Activated T-cell treated with anti-CD3 and anti-CD28 coated beads, Interleukin-2, amount 50 U/mL, for 72 hours (primary cell): ENCODE results near the gene SLC25A41. TPM values are rescaled to one million over a fixed set of nuclear protein-coding genes. Genes with fewer than 3 reads are reported as not detected.

Experiments used
- ATAC-seq, 2 donors: fragments of 150-1000 bp; cut with Tn5 transposase; replicated peaks in 1 of 2; 2 replicates each; pipeline ENCODE4 v1.10.0; 2021; ENCODE audit warnings: moderate library complexity in 2 of 2, mild to moderate bottlenecking in 1 of 2
- DNase-seq, 2 donors: peaks; one replicate each; pipeline ENCODE4 v3.0.0; 2021 to 2022; ENCODE audit warnings: mixed read lengths in 1 of 2
- H3K27ac Mint-ChIP-seq: one replicate; pipeline ENCODE4 v1.8.0; 2022; ENCODE audit warnings: mild to moderate bottlenecking, moderate library complexity, mixed read lengths
- H3K27me3 Mint-ChIP-seq: one replicate; pipeline ENCODE4 v1.8.0; 2022; ENCODE audit warnings: low read depth, mixed read lengths
- H3K36me3 Mint-ChIP-seq, 2 donors: one replicate each; pipeline ENCODE4 v1.8.0; 2022; ENCODE audit warnings: mixed read lengths in 2 of 2, mild to moderate bottlenecking in 1 of 2; ENCODE audit not compliant: insufficient read depth in 2 of 2
- H3K4me1 Mint-ChIP-seq: one replicate; pipeline ENCODE4 v1.8.0; 2022; ENCODE audit warnings: low read depth, mixed read lengths
- H3K4me3 Mint-ChIP-seq, 2 donors: one replicate each; pipeline ENCODE4 v1.8.0; 2022; ENCODE audit warnings: mild to moderate bottlenecking in 2 of 2, mixed read lengths in 2 of 2, moderate library complexity in 2 of 2
- H3K9me3 Mint-ChIP-seq, 2 donors: one replicate each; pipeline ENCODE4 v1.8.0; 2022; ENCODE audit warnings: mixed read lengths in 2 of 2
- total RNA-seq, 2 donors: library from RNA; stranded (reverse); gene quantifications; one replicate each; pipeline ENCODE4 v1.2.3, GENCODE V29; 2022

SLC25A41 gene
- total RNA-seq = under 1 TPM; 0.16 to 0.58 TPM

DNA sequence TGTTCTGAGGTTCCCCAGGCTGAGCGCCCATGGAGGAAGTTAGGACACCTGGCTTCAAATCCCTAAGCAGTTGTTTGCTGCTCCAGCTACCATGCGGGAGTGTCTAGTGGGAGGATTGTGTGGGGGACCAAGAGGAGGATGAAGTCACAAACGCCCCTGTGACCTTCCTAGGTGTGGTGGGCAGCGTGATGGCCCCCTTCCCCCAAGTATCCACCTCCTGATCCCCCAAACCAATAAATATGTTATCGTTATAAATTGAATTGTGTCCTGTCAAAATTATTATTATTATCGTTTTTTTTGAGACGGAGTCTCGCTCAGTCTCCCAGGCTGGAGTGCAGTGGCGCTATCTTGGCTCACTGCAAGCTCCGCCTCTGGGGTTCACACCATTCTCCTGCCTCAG lies at the start of gene SLC25A41:
Gene SLC25A41, minus strand, starts transcription at position 101 of the 400 bp plus-strand sequence. Its CDS starts 70 bp downstream, at position 31.
- Mint-ChIP-seq H3K9me3 (no peaks in the 10 kb centered on the region), H3K27ac (no peak within 1 kb of the TSS), H3K4me3 (no peak within 1 kb of the TSS), H3K4me1 (peaks cover 6% of the 10 kb centered on the region), H3K27me3 (no peaks in the 10 kb centered on the region), H3K36me3 (no peaks in the 10 kb centered on the region)
- DNase-seq (no peak), ATAC-seq (no peak)

- Mint-ChIP-seq H3K27me3 (no peaks in the 10 kb centered on the region), H3K27ac (no peak overlapping the region), H3K9me3 (no peaks in the 10 kb centered on the region), H3K4me1 (peaks cover 24% of the 10 kb centered on the region), H3K36me3 (peaks cover 3 to 5% of the 10 kb centered on the region in 2 donors), H3K4me3 (no peak overlapping the region)
- no peak for DNase-seq
- no peak for ATAC-seq
Measured at GRCh38 chr19:6483235-6483634, 49.7 kb upstream of the SLC25A41 start.

DNA sequence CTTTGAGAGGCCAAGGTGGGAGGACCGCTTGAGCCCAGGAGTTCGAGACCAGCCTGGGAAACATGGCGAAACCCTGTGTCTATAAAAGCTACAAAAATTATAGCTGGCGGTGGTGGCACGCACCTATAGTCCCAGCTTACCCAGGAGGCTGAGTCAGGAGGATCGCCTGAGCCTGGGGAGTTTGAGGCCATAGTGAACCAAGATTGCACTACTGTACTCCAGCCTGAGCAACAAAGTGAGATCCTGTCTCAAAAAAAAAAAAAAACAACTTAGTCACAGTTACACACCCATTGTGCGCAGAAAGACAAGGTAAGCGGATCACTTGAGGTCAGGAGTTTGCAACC lies 48.8 kb upstream of the SLC25A41 start:
- no peaks in the 10 kb centered on the region for H3K9me3 Mint-ChIP-seq
- H3K36me3 Mint-ChIP-seq = peaks cover 3 to 5% of the 10 kb centered on the region in 2 donors
- no peak for DNase-seq
- peaks cover 24% of the 10 kb centered on the region for H3K4me1 Mint-ChIP-seq
- peak overlapping the region; percentile 90 for H3K27ac Mint-ChIP-seq
- H3K4me3 Mint-ChIP-seq = peak overlapping the region; percentile 92 to 93
- no peaks in the 10 kb centered on the region for H3K27me3 Mint-ChIP-seq
- ATAC-seq = peak; percentile 15 to 20

DNA sequence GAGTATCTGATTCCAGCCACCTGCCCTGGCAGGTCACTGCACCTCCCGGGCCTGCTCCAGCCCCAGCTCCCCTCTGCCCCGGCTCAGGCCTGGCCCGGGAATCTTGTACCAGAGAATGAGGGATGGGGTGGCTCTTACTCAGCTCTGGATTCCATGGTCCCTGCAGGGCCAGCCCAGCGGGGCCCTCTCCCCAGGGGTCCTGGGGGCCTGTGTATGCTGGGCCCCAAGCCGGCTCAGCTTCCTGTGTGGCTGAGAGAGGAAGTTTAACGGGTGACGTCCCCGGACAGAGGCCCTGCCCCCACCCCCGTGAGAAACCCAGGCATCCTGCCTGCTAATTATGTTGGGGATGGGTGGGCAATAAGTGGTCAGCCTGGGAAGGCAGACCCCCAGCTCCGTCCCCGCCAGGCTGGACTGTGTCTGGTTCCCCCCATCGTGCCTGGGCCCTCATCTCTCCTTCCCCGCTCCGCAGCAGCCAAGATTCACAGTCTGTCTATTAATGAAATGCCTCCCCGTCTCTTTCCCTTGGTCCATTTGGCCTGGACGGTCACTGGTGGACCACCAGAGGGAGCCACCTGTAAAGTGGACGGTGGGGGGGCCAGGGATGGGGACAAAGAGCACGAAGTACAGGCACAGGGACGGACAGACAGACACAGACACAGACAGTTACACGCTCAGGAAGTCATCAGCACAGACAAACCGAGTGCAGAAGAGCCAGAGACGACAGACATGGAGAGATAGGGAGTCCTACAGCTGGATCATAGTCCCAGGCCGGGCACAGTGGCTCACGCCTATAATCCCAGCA lies 48.2 kb upstream of the SLC25A41 start, which contains the start of gene DENND1C:
Gene DENND1C, minus strand, starts transcription at position 247 of the 802 bp plus-strand sequence. Its CDS starts 92 bp downstream, at position 155.
- Mint-ChIP-seq H3K27me3 (no peaks in the 10 kb centered on the region), H3K9me3 (no peaks in the 10 kb centered on the region), H3K4me1 (peaks cover 24% of the 10 kb centered on the region)

GRCh38 chr19:6480848-6481415 lies 47.4 kb upstream of the SLC25A41 start:
- peak overlapping the region; percentile 92 to 93 for H3K4me3 Mint-ChIP-seq

More for the DNA sequence above, 48.2 kb upstream of the SLC25A41 start, which contains the start of gene DENND1C:
- H3K27ac Mint-ChIP-seq = peak within 1 kb of the TSS; percentile 90
- peaks cover 3 to 7% of the 10 kb centered on the region in 2 donors for H3K36me3 Mint-ChIP-seq
- H3K4me3 Mint-ChIP-seq = peak within 1 kb of the TSS; percentile 92 to 93
- ATAC-seq (peak; percentile 86 to 88), DNase-seq (peak; percentile 77 to 79)

DNA sequence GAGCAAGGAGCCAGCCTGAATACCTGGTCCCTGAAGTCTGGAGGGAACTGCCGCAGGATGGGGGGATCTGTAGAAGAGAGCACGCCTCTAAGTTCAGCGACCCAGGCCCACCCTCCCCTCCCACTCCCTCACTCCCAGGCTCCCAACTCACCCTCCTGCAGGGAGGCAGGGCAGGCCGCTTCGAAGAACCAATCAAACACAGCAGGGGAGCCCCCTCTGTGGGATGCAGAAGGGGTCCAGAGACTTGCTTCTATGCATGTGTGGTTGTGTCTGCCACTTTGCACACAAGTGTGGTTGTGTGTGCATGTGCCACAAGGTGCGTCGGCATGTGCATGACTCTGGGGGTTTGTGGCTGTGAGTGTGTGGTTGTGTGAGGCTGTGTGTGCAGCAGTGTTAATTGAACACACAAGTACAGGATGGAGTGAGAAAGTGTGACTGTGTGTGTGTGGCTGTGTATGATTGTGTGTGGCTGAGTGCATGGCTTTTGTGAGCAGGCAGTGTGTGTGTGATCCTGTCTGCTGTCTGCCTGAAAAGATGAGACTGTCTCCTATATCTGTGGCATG lies 46.4 kb upstream of the SLC25A41 start:
- Mint-ChIP-seq H3K27me3 (no peaks in the 10 kb centered on the region), H3K4me3 (peak overlapping the region; percentile 92 to 93), H3K9me3 (no peaks in the 10 kb centered on the region), H3K36me3 (peaks cover 3 to 7% of the 10 kb centered on the region in 2 donors), H3K27ac (peak overlapping the region; percentile 90), H3K4me1 (peaks cover 24% of the 10 kb centered on the region)
- ATAC-seq (no peak), DNase-seq (no peak)

More at GRCh38 chr19:6480848-6481415, 47.4 kb upstream of the SLC25A41 start:
- peaks cover 24% of the 10 kb centered on the region for H3K4me1 Mint-ChIP-seq
- DNase-seq (peak; percentile 33 to 35), ATAC-seq (peak; percentile 33 to 47)
- H3K9me3 Mint-ChIP-seq = no peaks in the 10 kb centered on the region
- peaks cover 3 to 7% of the 10 kb centered on the region in 2 donors for H3K36me3 Mint-ChIP-seq
- H3K27ac Mint-ChIP-seq = peak overlapping the region; percentile 90
- no peaks in the 10 kb centered on the region for H3K27me3 Mint-ChIP-seq

DNA sequence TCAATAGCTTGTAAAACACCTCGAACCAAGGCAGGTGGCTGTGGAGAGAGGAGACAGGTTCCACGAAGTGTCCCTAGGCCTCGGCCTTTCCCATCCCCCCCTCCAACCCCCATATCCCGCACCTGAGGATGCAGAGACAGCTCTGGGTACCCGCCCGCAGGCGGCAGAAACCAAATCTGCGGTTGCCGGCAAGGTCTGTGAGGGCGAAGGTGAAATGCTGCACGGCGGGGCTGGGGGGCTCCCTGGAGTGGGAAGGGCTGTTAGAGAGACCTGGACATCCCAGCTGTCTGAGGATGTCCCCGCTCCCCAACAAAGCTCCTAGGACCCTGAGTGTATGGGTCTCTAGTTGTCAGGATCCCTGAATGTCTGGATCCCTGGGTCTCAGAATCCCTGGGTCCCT lies 45.3 kb upstream of the SLC25A41 start:
- H3K9me3 Mint-ChIP-seq = no peaks in the 10 kb centered on the region
- no peak for ATAC-seq
- H3K36me3 Mint-ChIP-seq = peaks cover 3 to 10% of the 10 kb centered on the region in 2 donors
- H3K4me1 Mint-ChIP-seq = peaks cover 24% of the 10 kb centered on the region
- no peak overlapping the region for H3K27ac Mint-ChIP-seq
- no peak for DNase-seq
- no peak overlapping the region for H3K4me3 Mint-ChIP-seq
- H3K27me3 Mint-ChIP-seq = no peaks in the 10 kb centered on the region

- Mint-ChIP-seq H3K4me3 (no peak overlapping the region), H3K27ac (no peak overlapping the region)
Measured at GRCh38 chr19:6476896-6477431, 43.4 kb upstream of the SLC25A41 start.

DNA sequence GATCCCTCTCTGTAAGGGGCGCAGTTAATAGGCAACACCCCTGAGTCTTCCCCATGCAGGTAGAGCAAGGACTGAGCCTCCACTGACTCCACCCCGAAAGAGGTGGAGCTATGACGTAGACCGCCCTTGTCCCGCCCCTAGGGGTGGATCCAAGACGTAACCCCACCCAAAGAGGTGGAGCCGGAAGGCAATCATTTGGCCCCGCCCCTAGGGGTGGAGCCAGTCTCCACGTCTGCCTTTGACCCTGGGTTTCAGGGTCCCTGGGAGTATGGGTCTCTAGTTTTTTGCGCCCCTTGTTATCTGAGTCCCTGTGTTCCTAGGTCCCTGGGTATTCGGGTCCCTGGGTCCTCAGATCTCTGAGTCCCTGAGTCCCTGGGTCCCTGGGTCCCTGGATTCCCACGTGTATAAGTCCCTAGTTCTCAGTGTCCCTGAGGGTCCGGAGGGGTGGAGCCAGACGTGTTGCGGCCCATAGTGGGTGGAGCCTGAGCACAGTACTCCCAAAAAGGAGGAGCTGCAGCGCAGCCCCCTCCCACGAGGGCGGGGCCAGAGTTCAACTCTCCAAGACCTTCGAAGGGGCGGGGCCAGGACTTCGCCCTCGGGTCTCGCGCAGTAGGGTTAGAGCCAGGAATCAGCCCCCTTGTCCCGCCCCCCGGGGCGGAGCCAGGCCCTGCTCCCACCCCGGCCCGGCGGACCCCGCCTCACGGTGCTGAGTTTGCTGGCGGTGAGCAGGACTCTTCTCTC lies 42.8 kb upstream of the SLC25A41 start:
- Mint-ChIP-seq H3K27ac (no peak overlapping the region), H3K9me3 (no peaks in the 10 kb centered on the region), H3K4me1 (peaks cover 13% of the 10 kb centered on the region), H3K36me3 (peaks cover 3 to 11% of the 10 kb centered on the region in 2 donors), H3K27me3 (no peaks in the 10 kb centered on the region), H3K4me3 (no peak overlapping the region)
- DNase-seq = peak; percentile 63 to 84
- peak; percentile 82 to 83 for ATAC-seq

More at GRCh38 chr19:6476896-6477431, 43.4 kb upstream of the SLC25A41 start:
- DNase-seq (no peak), ATAC-seq (no peak)
- Mint-ChIP-seq H3K36me3 (peaks cover 3 to 11% of the 10 kb centered on the region in 2 donors), H3K9me3 (no peaks in the 10 kb centered on the region), H3K4me1 (peaks cover 18% of the 10 kb centered on the region), H3K27me3 (no peaks in the 10 kb centered on the region)

DNA sequence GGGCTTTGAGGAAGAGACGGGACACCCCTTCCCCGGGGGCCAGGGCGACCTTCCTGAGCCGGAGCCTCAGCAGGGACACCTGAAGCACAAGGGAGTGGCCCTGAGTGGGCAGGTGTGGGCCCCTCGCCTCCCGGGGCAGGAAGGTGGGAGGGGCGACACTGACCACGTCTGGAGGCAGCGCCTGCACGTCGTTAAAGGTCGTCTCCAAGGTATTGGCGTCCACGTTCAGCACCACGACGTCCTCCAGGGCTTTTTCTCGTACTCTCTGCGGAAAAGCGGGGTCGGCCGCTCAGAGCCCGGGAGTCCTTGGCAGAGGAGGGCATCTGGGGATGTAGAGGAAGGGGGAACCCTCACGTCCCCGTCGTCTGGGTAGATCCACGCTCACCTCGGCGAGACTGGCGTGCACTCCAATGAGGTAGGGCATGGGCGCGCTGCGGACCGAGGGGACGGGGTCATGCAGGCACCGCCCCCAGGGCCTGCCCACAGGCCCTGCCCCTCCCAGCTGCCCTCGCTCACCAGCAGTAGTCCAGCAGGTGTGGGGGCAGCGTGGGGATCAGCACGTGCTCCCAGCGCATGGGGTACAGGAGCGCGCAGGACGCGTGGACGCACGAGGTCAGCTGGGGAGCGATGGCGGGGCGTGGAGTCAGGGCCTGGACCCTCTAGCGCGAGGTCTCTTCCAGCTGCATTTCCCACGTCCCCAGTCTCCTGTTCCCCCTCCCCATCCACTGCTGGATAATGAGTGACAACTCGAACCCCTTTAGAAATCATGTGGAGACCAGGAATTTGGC lies 42.0 kb upstream of the SLC25A41 start:
- H3K4me1 Mint-ChIP-seq = peaks cover 9% of the 10 kb centered on the region
- H3K27ac Mint-ChIP-seq = no peak overlapping the region
- ATAC-seq = no peak
- H3K27me3 Mint-ChIP-seq = no peaks in the 10 kb centered on the region
- H3K36me3 Mint-ChIP-seq = peaks cover 0 to 11% of the 10 kb centered on the region in 2 donors
- DNase-seq = no peak
- H3K9me3 Mint-ChIP-seq = no peaks in the 10 kb centered on the region
- no peak overlapping the region for H3K4me3 Mint-ChIP-seq

- Mint-ChIP-seq H3K4me3 (no peak overlapping the region), H3K27me3 (no peaks in the 10 kb centered on the region), H3K36me3 (peaks cover 0 to 5% of the 10 kb centered on the region in 2 donors), H3K27ac (peak overlapping the region; percentile 65), H3K9me3 (no peaks in the 10 kb centered on the region), H3K4me1 (no peaks in the 10 kb centered on the region)
- DNase-seq (no peak), ATAC-seq (no peak)
Measured at GRCh38 chr19:6473647-6474046, 40.1 kb upstream of the SLC25A41 start.

- DNase-seq = no peak
- Mint-ChIP-seq H3K27me3 (no peaks in the 10 kb centered on the region), H3K27ac (no peak overlapping the region), H3K4me1 (no peaks in the 10 kb centered on the region), H3K4me3 (no peak overlapping the region), H3K36me3 (peaks cover 0 to 7% of the 10 kb centered on the region in 2 donors), H3K9me3 (no peaks in the 10 kb centered on the region)
- no peak for ATAC-seq
Measured at GRCh38 chr19:6472713-6473112, 39.1 kb upstream of the SLC25A41 start.
